D721Med (cell line): Measurements from ENCODE around the gene SEC14L1.

ENCODE experiments used
- DNase-seq: peaks from one replicate; pipeline ENCODE4 v3.0.0; 2011; ENCODE audit warnings: low spot score; ENCODE audit not compliant: insufficient read length
- FAIRE-seq: peaks from 2 replicates; lab custom pipeline; 2011; peaks lifted over from hg19 to GRCh38; lab: Jason Lieb, UNC
- CTCF ChIP-seq: IDR thresholded peaks from 2 replicates; pipeline ENCODE4 v1.5.1; 2012; ENCODE audit warnings: mild to moderate bottlenecking, control low read depth; ENCODE audit not compliant: insufficient read depth; ENCODE audit errors: missing control alignments

SEC14L1 gene

DNA sequence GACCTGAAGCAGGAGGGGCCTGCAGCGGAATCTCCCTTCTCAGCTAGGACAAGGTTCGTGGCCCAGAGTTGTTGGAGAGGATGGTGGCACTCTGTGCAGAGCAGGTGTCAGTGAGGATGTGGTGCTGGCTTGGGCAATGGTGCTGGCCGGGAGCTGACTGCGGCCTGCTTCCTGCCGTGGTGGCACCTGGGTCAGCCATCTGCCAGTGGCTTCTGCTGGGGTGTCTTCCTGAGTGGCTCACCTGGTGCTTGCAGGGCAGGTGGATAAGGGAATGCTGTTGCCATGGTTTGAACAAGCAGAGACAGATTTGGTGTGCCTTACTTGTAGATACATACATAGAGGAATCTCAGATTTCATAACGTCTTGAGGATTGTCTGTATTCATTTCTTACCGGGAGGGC, 69.6 kb downstream of the SEC14L1 start:
- no peak for TF ChIP-seq CTCF
- FAIRE-seq (no peak), DNase-seq (no peak)

DNA sequence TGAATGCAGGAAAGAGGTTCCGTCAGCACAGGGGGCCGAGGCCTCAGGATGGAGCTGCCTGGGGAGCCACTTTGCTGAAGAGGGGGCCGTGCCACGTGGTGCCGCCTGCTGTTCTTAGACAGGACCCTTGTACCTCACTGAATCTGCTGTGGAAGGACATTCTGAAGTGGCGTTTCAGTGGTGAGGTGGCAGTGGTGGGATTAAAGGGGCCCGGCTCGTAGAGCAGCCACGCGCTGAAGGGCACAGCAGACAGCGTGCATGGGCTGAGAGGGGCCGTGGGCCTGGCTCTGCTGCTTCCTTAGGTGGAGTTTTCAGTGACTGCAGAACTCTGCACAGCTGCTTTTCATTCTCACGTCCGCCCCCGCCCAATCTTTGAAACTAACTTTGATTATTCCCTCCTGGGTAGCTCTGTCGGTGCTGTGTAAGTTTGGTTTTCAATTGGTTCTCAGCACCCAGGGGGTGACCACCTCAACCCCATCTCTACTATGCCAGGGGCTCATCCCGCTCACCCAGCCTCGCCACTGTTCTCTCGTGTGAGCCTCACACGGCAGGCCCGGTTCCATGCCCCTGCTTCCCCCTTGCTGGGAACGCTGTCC, 70.3 kb downstream of the SEC14L1 start:
- DNase-seq, result no peak
- TF ChIP-seq CTCF, result no peak
- no peak for FAIRE-seq

DNA sequence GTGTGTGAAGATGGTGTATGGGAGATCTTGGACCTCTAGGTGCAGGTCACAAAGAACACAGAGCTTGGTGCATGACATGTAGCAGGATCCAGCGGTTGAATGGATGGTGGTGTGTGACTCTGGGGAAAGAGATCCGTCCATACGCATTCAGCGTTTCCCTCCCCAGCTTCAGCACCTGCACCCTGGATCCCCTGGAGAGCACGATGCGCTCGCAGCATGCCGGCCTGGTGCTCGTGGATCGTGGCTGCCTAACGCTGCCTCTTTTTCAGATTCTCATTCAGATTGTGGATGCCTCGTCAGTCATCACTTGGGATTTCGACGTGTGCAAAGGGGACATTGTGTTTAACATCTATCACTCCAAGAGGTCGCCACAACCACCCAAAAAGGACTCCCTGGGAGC, 70.9 kb downstream of the SEC14L1 start:
- DNase-seq, result no peak
- FAIRE-seq, result no peak
- no peak for TF ChIP-seq CTCF

GRCh38 chr17:77212081-77212832, 71.5 kb downstream of the SEC14L1 start:
- DNase-seq (no peak), FAIRE-seq (no peak)
- TF ChIP-seq CTCF, result no peak

GRCh38 chr17:77212833-77213777, 72.3 kb downstream of the SEC14L1 start:
- FAIRE-seq (no peak), DNase-seq (no peak)
- TF ChIP-seq CTCF, result no peak

GRCh38 chr17:77213778-77214132, 73.0 kb downstream of the SEC14L1 start:
- no peak for DNase-seq
- no peak for FAIRE-seq
- no peak for TF ChIP-seq CTCF
